ENCODE measurements around the gene C1orf52. TPM values are rescaled to one million over a fixed set of nuclear protein-coding genes. Genes with fewer than 3 reads are reported as not detected.

Gene C1orf52
- total and polyA plus RNA-seq, 8 donors = 8.0 to 16.7 (median 10.2) TPM

DNA sequence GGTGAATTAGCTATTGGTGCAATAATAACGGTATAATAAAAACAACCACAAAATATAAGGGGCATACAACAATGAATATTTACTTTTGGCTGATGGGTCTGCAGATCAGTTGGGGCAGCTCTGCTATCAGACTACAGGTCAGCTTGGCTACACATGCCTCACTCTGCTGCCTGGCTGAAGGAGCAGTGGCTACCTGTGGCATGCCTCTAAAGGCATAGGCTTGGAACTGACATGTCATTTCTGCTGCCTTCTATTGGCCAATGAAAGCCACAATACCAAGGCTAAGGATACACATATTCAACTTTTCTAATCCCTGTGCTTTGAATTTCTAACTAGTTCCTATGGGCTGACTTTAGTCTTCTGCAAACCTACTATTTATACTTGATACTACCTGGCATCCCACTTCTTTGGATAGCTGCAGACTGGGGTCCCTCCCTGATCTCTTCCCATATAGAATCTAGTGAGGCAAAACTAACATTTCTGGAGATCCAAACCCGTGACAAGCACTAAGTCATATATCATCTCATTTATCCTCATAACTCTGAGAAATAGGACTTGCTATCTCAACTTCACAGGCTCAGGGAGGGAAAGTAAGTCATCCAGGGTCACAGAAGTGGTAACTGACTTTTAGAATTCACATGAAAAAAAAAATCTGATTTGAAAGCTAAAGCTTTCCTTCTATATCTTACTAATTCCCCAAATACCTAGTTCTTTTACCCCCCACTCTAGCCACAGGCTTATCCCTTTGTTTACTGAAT is 39.4 kb downstream of the C1orf52 start:
- 92 to 97% methylated on average over 2 of the region's 2 CpGs for WGBS, 2 donors
- intact Hi-C loops (cut with DNase I) = no loop called here

DNA sequence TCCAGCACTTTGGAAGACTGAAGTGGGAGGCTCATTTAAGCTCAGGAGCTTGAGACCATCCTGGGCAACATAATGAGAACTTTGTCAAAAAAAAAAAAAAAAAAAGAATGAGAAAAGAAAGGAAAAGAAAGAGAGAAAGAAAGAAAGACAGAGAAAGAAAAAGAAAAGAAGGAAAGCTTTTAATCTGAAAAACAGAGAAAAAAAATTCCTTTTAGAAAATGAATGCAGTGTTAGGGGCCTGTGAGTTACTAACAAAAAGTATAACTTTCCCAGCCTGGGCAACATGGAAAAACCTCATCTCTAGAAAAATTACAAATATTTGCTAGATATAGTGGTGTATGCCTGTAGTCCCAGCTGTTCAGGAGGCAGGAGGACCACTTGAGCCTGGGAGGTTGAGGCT is 42.8 kb downstream of the C1orf52 start:
- intact Hi-C loops (cut with DNase I) = no loop called here

More for the DNA sequence above, 39.4 kb downstream of the C1orf52 start:
- TF ChIP-seq, protein P1, sequence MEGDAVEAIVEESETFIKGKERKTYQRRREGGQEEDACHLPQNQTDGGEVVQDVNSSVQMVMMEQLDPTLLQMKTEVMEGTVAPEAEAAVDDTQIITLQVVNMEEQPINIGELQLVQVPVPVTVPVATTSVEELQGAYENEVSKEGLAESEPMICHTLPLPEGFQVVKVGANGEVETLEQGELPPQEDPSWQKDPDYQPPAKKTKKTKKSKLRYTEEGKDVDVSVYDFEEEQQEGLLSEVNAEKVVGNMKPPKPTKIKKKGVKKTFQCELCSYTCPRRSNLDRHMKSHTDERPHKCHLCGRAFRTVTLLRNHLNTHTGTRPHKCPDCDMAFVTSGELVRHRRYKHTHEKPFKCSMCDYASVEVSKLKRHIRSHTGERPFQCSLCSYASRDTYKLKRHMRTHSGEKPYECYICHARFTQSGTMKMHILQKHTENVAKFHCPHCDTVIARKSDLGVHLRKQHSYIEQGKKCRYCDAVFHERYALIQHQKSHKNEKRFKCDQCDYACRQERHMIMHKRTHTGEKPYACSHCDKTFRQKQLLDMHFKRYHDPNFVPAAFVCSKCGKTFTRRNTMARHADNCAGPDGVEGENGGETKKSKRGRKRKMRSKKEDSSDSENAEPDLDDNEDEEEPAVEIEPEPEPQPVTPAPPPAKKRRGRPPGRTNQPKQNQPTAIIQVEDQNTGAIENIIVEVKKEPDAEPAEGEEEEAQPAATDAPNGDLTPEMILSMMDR (IDR thresholded peaks at IDR 0.05) = no peak
- Histone ChIP-seq H3K4me3 (no peak overlapping the region), H3K4me1 (peaks cover 16 to 19% (median 18%) of the 10 kb centered on the region in 3 donors), H3K27me3 (no peaks in the 10 kb centered on the region), H3K36me3 (no peaks in the 10 kb centered on the region), H3K27ac (no peak overlapping the region), H3K9me3 (no peaks in the 10 kb centered on the region)
- DNase-seq (no peak), FAIRE-seq (no peak), ATAC-seq (no peak)

DNA sequence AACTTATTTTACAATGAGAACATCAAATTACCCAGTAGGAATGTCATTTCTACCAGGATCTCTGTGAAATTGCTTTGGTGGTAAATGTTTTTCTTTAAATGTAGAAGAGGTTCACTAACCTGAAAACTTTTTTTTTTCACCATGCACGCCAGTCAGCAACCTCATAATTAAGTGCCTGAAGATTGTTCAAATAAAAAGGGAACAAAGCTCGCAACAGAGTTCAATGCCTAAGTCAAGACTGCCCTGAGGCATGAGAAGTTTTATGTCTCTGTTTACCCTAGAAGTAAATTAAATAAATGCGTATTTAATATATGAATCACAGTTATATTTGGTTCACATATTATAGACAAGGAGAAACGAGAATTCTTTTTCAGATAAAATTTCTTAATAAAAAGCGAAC is 44.8 kb downstream of the C1orf52 start:
- WGBS, 2 donors = 76 to 81% methylated on average over 5 of the region's 5 CpGs
- DNase-seq (no peak), ATAC-seq (no peak), FAIRE-seq (no peak)
- Histone ChIP-seq H3K4me3 (no peak overlapping the region), H3K36me3 (no peaks in the 10 kb centered on the region), H3K27me3 (no peaks in the 10 kb centered on the region), H3K27ac (no peak overlapping the region), H3K4me1 (no peaks in the 10 kb centered on the region), H3K9me3 (no peaks in the 10 kb centered on the region)
- intact Hi-C loops (cut with DNase I) = no loop called here
- TF ChIP-seq, protein P1 (IDR thresholded peaks at IDR 0.05) = no peak

More for the DNA sequence above, 42.8 kb downstream of the C1orf52 start:
- Histone ChIP-seq H3K27me3 (no peaks in the 10 kb centered on the region), H3K4me1 (no peaks in the 10 kb centered on the region), H3K9me3 (no peaks in the 10 kb centered on the region), H3K36me3 (no peaks in the 10 kb centered on the region), H3K27ac (no peak overlapping the region), H3K4me3 (no peak overlapping the region)
- TF ChIP-seq, protein P1 (IDR thresholded peaks at IDR 0.05) = no peak
- no peak for DNase-seq
- no peak for FAIRE-seq
- no peak for ATAC-seq

DNA sequence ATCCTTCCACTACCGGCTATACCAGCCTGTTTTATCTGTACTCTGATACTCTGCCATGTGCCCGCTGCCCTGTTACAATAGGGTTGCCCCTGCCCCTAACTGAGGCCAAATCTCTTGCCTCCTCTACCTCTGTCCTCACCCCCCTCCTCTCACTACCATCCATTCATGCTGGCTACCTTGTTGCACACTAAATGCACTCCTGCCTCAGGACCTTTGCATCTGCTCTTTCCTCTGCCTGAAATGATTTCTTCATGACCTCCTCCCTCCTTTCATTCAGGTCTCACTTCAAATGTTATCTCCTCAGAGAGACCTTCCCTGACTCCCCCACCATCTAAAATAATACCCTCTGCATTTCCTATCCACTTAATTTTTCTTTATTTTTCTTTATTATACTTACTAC is 51.0 kb downstream of the C1orf52 start:
- 64 to 67% methylated on average over 2 of the region's 2 CpGs for WGBS, 2 donors
- TF ChIP-seq, protein P1 (IDR thresholded peaks at IDR 0.05) = no peak
- Histone ChIP-seq H3K27me3 (no peaks in the 10 kb centered on the region), H3K36me3 (no peaks in the 10 kb centered on the region), H3K27ac (no peak overlapping the region), H3K4me1 (no peaks in the 10 kb centered on the region), H3K4me3 (no peak overlapping the region), H3K9me3 (no peaks in the 10 kb centered on the region)
- ATAC-seq = no peak
- intact Hi-C loops (cut with DNase I) = loop anchor here in 1 of 3 donors (10.0 kb wide), 1 partner anchor 46 kb away; the partner anchor contains the start of gene C1orf52
- DNase-seq = no peak
- no peak for FAIRE-seq

DNA sequence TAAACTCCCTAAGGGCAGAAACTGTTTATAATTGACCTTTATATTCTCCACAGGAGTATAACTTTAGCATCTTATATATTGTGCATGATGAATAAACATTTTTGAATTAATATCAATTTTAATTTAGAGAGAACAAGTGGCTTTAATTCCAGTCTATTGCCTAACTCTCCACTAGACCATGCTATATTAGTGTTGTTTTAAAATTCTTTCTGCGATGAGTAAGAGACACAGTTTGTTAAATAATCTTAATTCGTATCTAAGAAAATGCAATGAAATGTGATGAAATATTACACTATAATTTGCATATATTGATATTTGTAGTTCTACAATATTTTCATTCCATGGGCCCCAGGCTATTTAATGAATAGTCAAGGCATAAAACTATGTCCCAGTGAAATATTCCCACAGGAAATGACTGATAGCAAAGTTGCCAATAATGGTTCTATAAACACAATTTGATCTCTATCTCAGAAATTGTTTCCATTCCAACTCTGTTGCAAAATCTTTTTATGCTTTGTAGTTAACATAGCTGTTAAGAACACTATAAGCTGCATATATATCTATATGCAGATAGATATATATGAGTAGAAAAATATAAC is 55.8 kb downstream of the C1orf52 start:
- 88 to 97% methylated on average over 2 of the region's 2 CpGs for WGBS, 2 donors
- Histone ChIP-seq H3K4me1 (peaks cover 0 to 8% (median 5%) of the 10 kb centered on the region in 3 donors), H3K27ac (no peak overlapping the region), H3K9me3 (no peaks in the 10 kb centered on the region), H3K4me3 (no peak overlapping the region), H3K27me3 (no peaks in the 10 kb centered on the region), H3K36me3 (no peaks in the 10 kb centered on the region)
- intact Hi-C loops (cut with DNase I) = loop anchor here in 1 of 3 donors (10.0 kb wide), 1 partner anchor 51 kb away; the partner anchor contains the start of gene C1orf52
- FAIRE-seq = no peak
- TF ChIP-seq, protein P1 (IDR thresholded peaks at IDR 0.05) = no peak
- DNase-seq = no peak
- no peak for ATAC-seq

All from pancreas (tissue), 10 donors.